K562 (cell line): ENCODE measurements around the gene MPPED1. TPM values are rescaled to one million over a fixed set of nuclear protein-coding genes. Genes with fewer than 3 reads are reported as not detected.

Source experiments
- ATAC-seq: fragments of 200-7000 bp; cut with Tn5 transposase; 3 replicates; pipeline ENCODE4 v1.9.1; 2020; ENCODE audit warnings: moderate library complexity
- BruUV-seq: library from RNA; stranded (reverse); fragments of 400-500 nt; replicated peaks from 2 replicates; lab custom pipeline; 2021; lab: Mats Ljungman, UMichigan
- CTCF ChIA-PET: fragments of 300-600 bp; formaldehyde crosslinking; extraction: SDS; loops from one replicate; lab custom pipeline; 2021; ENCODE audit warnings: low intra/inter-chr PET ratio; lab: Yijun Ruan, JAX
- POLR2A ChIA-PET: fragments of 300-600, 350-650 bp; sonication (Branson Sonifier 250); formaldehyde crosslinking; extraction: SDS; loops from one replicate; lab custom pipeline; 2021; ENCODE audit warnings: antibody characterized with exemption, inconsistent platforms; lab: Yijun Ruan, JAX
- DNase-seq, 4 experiments: peaks; one replicate each; pipeline versions ENCODE4 v3.0.0 to v3.0.0-alpha.2; 2011 to 2018; ENCODE audit warnings: low spot score in 3 of 4, mixed read lengths in 3 of 4; ENCODE audit errors: extremely low read depth in 1 of 4
- FAIRE-seq: peaks from 2 replicates; lab custom pipeline; 2011; peaks lifted over from hg19 to GRCh38; lab: Jason Lieb, UNC
- H2AFZ ChIP-seq: 2 replicates; pipeline ENCODE4 v1.6.0; 2011; ENCODE audit warnings: low read depth, low read length, control low read depth, inconsistent platforms
- H3K27ac ChIP-seq: fragments of 200-600 bp; 3 replicates; pipeline ENCODE4 v1.8.0; 2011; ENCODE audit warnings: low read depth, mild to moderate bottlenecking, control low read depth, inconsistent platforms, low read length, moderate library complexity, mixed read lengths; ENCODE audit errors: extremely low read depth
- H3K27me3 ChIP-seq, 2 experiments: fragments of 300-600 bp in 1 of 2; 2 replicates in 1 of 2; 3 replicates in 1 of 2; pipeline versions ENCODE4 v1.6.0 to v1.8.0; 2011; ENCODE audit warnings: inconsistent platforms in 2 of 2, low read length in 2 of 2, mild to moderate bottlenecking in 1 of 2, mixed read lengths in 1 of 2, moderate library complexity in 1 of 2; ENCODE audit not compliant: control insufficient read depth in 2 of 2, insufficient read depth in 2 of 2
- H3K36me3 ChIP-seq: fragments of 300-600 bp; 3 replicates; pipeline ENCODE4 v1.8.0; 2011; ENCODE audit warnings: mild to moderate bottlenecking, low read length, inconsistent platforms; ENCODE audit not compliant: control insufficient read depth, insufficient read depth
- H3K4me1 ChIP-seq, 2 experiments: fragments of 200-600 bp in 1 of 2; replicated peaks in 1 of 2; 2 replicates in 1 of 2; 3 replicates in 1 of 2; pipeline versions ENCODE4 v1.5.1 to v1.8.0; 2011; ENCODE audit warnings: inconsistent platforms in 2 of 2, low read length in 2 of 2, mild to moderate bottlenecking in 1 of 2, mixed read lengths in 1 of 2, moderate library complexity in 1 of 2; ENCODE audit not compliant: control insufficient read depth in 2 of 2, insufficient read depth in 2 of 2
- H3K4me2 ChIP-seq: 2 replicates; pipeline ENCODE4 v1.6.1; 2011; ENCODE audit warnings: low read length, control low read depth, inconsistent platforms, mixed read lengths; ENCODE audit not compliant: insufficient read depth
- H3K4me3 ChIP-seq: fragments of 200-600 bp; sonication (generic), shearing (Covaris generic); 2 replicates; pipeline ENCODE4 v1.5.1; 2016; ENCODE audit warnings: control low read depth, inconsistent platforms
- H3K79me2 ChIP-seq: fragments of 200-600 bp; 3 replicates; pipeline ENCODE4 v1.8.0; 2011; ENCODE audit warnings: low read length, inconsistent platforms; ENCODE audit not compliant: control insufficient read depth, insufficient read depth
- H3K9ac ChIP-seq, 2 experiments: 2 replicates each; pipeline versions ENCODE4 v1.6.0 to v1.6.1; 2011; ENCODE audit warnings: low read depth in 2 of 2, low read length in 2 of 2, control low read depth in 1 of 2, inconsistent platforms in 1 of 2, mild to moderate bottlenecking in 1 of 2, mixed read lengths in 1 of 2; ENCODE audit not compliant: insufficient read depth in 1 of 2
- H3K9me1 ChIP-seq: one replicate; pipeline ENCODE4 v1.6.0; 2011; ENCODE audit warnings: inconsistent platforms, mild to moderate bottlenecking, low read length, moderate library complexity; ENCODE audit not compliant: control insufficient read depth, insufficient read depth
- H3K9me3 ChIP-seq: replicated peaks from 2 replicates; pipeline ENCODE4 v1.5.1; 2011; ENCODE audit warnings: low read depth, low read length, inconsistent platforms; ENCODE audit not compliant: control insufficient read depth, insufficient read depth
- H4K20me1 ChIP-seq: replicated peaks from 2 replicates; pipeline ENCODE4 v1.6.1; 2011; ENCODE audit warnings: low read length, inconsistent platforms, mixed read lengths; ENCODE audit not compliant: control insufficient read depth, insufficient read depth
- CBFA2T3 ChIP-seq: fragments of 450-650 bp; IDR thresholded peaks from 2 replicates; pipeline ENCODE4 v1.6.1; 2017
- CXXC5 ChIP-seq: fragments of 250-450 bp; sonication (Bioruptor Pico); IDR thresholded peaks from 2 replicates; pipeline ENCODE4 v1.8.0; 2022; ENCODE audit warnings: inconsistent platforms, mild to moderate bottlenecking, moderate library complexity
- ELF4 ChIP-seq: fragments of 450-650 bp; formaldehyde crosslinking; IDR thresholded peaks from 2 replicates; pipeline ENCODE4 v1.4.0; 2022; ENCODE audit warnings: missing genetic modification characterization
- FOS ChIP-seq: IDR thresholded peaks from 3 replicates; pipeline ENCODE4 v1.6.1; 2011; ENCODE audit not compliant: insufficient read length; ENCODE audit errors: extremely low read depth
- HNRNPL ChIP-seq: fragments of 200-400 bp; formaldehyde crosslinking; IDR thresholded peaks from 2 replicates; pipeline ENCODE4 v1.6.1; 2017; ENCODE audit warnings: low read depth, mild to moderate bottlenecking, low read length
- POLR3A ChIP-seq: IDR thresholded peaks from 2 replicates; pipeline ENCODE4 v1.6.1; 2011; ENCODE audit warnings: borderline replicate concordance, mild to moderate bottlenecking, moderate library complexity; ENCODE audit not compliant: insufficient read length, insufficient read depth; ENCODE audit errors: extremely low read depth
- ZNF780A ChIP-seq: fragments of 250-450 bp; sonication (Bioruptor Pico); IDR thresholded peaks from 2 replicates; pipeline ENCODE4 v1.5.0; 2021; ENCODE audit warnings: mild to moderate bottlenecking
- WGBS: fragments of 100-300 bp; shearing (Covaris generic); methylation state at CpG from one replicate; pipeline ENCODE4 v1.1.6; 2016; ENCODE audit warnings: low coverage, mixed read lengths; ENCODE audit not compliant: insufficient coverage; ENCODE audit errors: missing lambda C conversion rate; 5-methylcytosine and 5-hydroxymethylcytosine counted together
- in situ Hi-C: fragments of 300-500 bp; cut with MboI; formaldehyde crosslinking; loops from 4 replicates; pipeline ENCODE4 v1.15.0; 2018; ENCODE audit warnings: inconsistent platforms, mixed read lengths
- intact Hi-C: fragments of 100-400 bp; cut with micrococcal nuclease; formaldehyde crosslinking; loops from 2 replicates; pipeline ENCODE4 v1.14.2; 2022
- polyA plus RNA-seq, 8 experiments: library from polyadenylated mRNA; depleted of rRNA in 4 of 8; stranded (reverse) in 5 of 8; unstranded in 3 of 8; fragments of >200 nt; fragmentation: Nextera tagmentation in 2 of 8; fragmentation: Illumina TruSeq in 1 of 8; extraction: Ambion mirVana in 2 of 8; extraction: Trizol in 1 of 8; gene quantifications; 2 replicates each; pipeline versions ENCODE4 v1.2.1 to v1.2.3, GENCODE V29; 2011 to 2014; ENCODE audit warnings: inconsistent platforms in 1 of 8, missing spikeins in 1 of 8
- total RNA-seq, 7 experiments: library from RNA; depleted of rRNA in 6 of 7; stranded (reverse); fragments of >200 nt in 6 of 7; fragmentation: Illumina TruSeq in 2 of 7; extraction: Trizol in 2 of 7; gene quantifications; 2 replicates each; pipeline versions ENCODE4 v1.2.1 to v1.2.3, GENCODE V29; 2011 to 2021; ENCODE audit warnings: low replicate concordance in 1 of 7
- TF ChIP-seq, protein P1 (sequence below): conservative IDR thresholded peaks from 2 replicates; pipeline ENCODE4 v1.6.1; 2011; ENCODE audit warnings: low read depth, mild to moderate bottlenecking, low read length; ENCODE audit not compliant: control insufficient read depth
- TF ChIP-seq, protein P2 (sequence below): IDR thresholded peaks from 2 replicates; pipeline ENCODE4 v1.6.1; 2011; ENCODE audit not compliant: insufficient read length; ENCODE audit errors: extremely low read depth
- TF ChIP-seq, protein P3 (sequence below): fragments of 250-450 bp; sonication (Bioruptor Pico); IDR thresholded peaks from 2 replicates; pipeline ENCODE4 v1.4.0; 2020; ENCODE audit warnings: mild to moderate bottlenecking

MPPED1 gene
- total and polyA plus RNA-seq, 9 of the 15 experiments (the other 6 are each of a cell fraction or from before 2014, with no cell fraction given) = not detected

DNA sequence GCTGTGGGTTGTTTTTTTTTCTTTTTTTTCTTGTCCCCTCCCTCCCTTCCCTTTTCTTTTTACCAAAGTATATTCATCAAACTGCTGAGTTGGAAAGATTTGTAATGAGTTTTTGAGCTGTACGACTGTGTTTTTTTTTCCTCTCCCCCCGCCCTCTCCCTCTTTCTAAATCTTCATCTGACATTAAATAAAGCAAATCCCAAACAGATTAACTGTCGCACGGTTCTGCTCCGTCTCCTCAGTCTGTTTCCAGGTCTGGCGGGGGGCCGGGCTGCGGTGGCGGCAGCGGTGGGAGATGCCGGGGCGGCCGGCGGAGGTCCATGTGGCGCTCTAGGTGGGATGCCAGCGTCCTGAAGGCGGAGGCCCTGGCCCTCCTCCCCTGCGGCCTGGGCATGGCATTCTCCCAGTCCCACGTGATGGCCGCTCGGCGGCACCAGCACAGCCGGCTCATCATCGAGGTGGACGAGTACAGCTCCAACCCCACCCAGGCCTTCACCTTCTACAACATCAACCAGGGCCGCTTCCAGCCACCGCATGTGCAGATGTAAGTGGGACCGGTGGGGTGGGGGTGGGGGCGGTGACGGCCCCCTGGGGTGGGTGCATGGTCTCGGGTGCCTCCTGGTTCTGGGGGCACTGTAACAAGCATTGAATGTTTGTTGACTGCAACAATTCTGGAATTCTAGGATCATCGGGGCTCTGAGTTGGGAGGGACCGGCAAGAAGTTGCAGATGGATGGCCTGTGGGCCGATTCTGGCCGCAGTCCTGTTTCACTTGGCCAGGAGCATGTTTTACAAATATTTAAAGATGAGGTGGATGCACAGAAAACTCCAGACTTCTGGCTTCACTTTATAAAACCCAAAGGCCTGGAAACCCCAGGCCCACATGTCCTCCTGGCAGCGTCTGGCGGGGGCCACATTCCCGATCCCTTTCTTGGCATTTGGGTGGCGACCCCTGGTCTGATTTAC lies 13.1 kb downstream of the MPPED1 start:
- H2AFZ ChIP-seq = no peak overlapping the region
- H3K4me2 ChIP-seq = no peak overlapping the region
- no peaks in the 10 kb centered on the region for H3K79me2 ChIP-seq
- no peaks in the 10 kb centered on the region; the same call in none of the 2 replicates for H4K20me1 ChIP-seq
- TF ChIP-seq ELF4 (CRISPR knock-in tag) = no peak
- no peak for TF ChIP-seq CXXC5 (CRISPR knock-in tag)
- no peak for TF ChIP-seq ZNF780A
- TF ChIP-seq, protein P1, sequence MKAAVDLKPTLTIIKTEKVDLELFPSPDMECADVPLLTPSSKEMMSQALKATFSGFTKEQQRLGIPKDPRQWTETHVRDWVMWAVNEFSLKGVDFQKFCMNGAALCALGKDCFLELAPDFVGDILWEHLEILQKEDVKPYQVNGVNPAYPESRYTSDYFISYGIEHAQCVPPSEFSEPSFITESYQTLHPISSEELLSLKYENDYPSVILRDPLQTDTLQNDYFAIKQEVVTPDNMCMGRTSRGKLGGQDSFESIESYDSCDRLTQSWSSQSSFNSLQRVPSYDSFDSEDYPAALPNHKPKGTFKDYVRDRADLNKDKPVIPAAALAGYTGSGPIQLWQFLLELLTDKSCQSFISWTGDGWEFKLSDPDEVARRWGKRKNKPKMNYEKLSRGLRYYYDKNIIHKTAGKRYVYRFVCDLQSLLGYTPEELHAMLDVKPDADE = no peak
- TF ChIP-seq HNRNPL = no peak
- TF ChIP-seq, protein P2, sequence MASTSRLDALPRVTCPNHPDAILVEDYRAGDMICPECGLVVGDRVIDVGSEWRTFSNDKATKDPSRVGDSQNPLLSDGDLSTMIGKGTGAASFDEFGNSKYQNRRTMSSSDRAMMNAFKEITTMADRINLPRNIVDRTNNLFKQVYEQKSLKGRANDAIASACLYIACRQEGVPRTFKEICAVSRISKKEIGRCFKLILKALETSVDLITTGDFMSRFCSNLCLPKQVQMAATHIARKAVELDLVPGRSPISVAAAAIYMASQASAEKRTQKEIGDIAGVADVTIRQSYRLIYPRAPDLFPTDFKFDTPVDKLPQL = no peak
- TF ChIP-seq FOS = no peak
- TF ChIP-seq POLR3A = no peak
- no peak for TF ChIP-seq CBFA2T3
- TF ChIP-seq, protein P3, sequence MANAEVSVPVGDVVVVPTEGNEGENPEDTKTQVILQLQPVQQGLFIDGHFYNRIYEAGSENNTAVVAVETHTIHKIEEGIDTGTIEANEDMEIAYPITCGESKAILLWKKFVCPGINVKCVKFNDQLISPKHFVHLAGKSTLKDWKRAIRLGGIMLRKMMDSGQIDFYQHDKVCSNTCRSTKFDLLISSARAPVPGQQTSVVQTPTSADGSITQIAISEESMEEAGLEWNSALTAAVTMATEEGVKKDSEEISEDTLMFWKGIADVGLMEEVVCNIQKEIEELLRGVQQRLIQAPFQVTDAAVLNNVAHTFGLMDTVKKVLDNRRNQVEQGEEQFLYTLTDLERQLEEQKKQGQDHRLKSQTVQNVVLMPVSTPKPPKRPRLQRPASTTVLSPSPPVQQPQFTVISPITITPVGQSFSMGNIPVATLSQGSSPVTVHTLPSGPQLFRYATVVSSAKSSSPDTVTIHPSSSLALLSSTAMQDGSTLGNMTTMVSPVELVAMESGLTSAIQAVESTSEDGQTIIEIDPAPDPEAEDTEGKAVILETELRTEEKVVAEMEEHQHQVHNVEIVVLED (CRISPR knock-in tag) = no peak
- CTCF ChIA-PET = no interaction called here
- WGBS = 6% methylated on average over 20 of the region's 39 CpGs
- H3K4me1 ChIP-seq = no peaks in the 10 kb centered on the region
- no peak overlapping the region for H3K4me3 ChIP-seq
- POLR2A ChIA-PET = no interaction called here
- no peaks in the 10 kb centered on the region for H3K9me1 ChIP-seq
- in situ Hi-C loops = no loop called here
- H3K9ac ChIP-seq = no peak overlapping the region
- intact Hi-C loops = no loop called here
- H3K9me3 ChIP-seq = no peaks in the 10 kb centered on the region
- FAIRE-seq = no peak
- ATAC-seq = no peak
- no peak for DNase-seq
- no peak overlapping the region for H3K27ac ChIP-seq
- BruUV-seq = no TSS peak
- H3K27me3 ChIP-seq = peaks cover 2 to 58% of the 10 kb centered on the region in 2 experiments; a peak in 4 of 5 replicates
- H3K36me3 ChIP-seq = no peaks in the 10 kb centered on the region
